ENCODE results near the gene PATL1.
"Not testable (repeated sequence)": the region's sequence is repeated elsewhere in the genome, so short reads cannot be mapped to it uniquely, and the experiment has no call there.

Gene PATL1, protein sequence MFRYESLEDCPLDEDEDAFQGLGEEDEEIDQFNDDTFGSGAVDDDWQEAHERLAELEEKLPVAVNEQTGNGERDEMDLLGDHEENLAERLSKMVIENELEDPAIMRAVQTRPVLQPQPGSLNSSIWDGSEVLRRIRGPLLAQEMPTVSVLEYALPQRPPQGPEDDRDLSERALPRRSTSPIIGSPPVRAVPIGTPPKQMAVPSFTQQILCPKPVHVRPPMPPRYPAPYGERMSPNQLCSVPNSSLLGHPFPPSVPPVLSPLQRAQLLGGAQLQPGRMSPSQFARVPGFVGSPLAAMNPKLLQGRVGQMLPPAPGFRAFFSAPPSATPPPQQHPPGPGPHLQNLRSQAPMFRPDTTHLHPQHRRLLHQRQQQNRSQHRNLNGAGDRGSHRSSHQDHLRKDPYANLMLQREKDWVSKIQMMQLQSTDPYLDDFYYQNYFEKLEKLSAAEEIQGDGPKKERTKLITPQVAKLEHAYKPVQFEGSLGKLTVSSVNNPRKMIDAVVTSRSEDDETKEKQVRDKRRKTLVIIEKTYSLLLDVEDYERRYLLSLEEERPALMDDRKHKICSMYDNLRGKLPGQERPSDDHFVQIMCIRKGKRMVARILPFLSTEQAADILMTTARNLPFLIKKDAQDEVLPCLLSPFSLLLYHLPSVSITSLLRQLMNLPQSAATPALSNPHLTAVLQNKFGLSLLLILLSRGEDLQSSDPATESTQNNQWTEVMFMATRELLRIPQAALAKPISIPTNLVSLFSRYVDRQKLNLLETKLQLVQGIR

DNA sequence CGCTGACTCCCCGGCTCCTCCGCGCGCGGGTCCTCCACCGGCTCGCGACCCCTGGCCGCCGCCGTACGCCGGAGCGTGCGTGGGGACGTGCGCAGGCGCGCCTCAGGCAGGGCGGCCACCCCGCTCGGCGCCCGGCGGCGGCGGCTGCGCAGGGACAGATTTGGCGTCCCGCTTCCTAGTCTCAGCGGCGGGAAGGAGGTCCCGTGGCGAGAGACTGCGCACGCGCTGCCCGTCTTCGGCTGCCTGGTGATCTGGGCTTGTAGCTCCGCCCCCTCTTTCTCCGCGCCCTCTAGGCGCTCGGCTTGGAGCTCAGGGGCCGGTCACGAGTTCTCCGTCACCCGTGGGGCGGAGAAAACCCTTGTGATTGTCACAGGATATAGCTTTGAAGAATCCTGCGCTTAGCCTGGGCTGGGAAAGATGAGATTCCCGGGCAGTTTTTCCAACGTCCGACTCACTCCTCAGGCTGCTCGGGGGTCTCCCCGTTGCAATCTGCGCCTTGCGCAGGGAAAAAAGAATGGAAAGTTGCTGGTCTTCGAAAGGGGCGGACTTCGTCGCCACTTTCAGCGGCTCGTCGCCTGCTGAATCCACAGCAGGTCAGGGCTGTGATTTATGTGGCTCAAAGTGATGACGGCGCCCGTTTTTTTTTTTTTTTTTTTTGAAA lies at the start of gene PATL1:
TSS of gene PATL1 (minus strand) at position 88 of the 661 bp plus-strand sequence. CDS start 142 bp downstream, outside the sequence.
- peak; percentile 98 to 99 for DNase-seq (ENCODE audit: low read depth in 2 of 2)

DNA sequence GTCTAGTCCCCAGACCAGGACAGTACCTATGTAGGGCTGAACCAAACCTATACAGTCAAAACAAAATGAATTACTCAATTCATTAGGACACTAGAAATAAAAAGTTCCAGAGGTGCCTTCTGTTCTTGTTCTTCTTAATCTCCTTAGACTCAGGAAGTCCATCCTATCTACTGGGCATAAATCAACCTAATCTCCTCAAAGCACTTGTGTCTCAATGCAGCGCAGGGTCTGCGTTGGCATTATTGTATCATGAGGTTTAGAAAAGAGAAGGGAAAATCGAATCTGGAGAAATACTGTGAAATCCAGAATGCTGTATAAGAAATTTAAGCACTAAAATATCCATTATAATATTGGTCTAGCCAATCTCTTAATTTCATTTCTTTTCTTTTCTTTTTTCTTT lies 47.2 kb upstream of the PATL1 start:
- DNase-seq (ENCODE audit: low read depth in 2 of 2): no peak

DNA sequence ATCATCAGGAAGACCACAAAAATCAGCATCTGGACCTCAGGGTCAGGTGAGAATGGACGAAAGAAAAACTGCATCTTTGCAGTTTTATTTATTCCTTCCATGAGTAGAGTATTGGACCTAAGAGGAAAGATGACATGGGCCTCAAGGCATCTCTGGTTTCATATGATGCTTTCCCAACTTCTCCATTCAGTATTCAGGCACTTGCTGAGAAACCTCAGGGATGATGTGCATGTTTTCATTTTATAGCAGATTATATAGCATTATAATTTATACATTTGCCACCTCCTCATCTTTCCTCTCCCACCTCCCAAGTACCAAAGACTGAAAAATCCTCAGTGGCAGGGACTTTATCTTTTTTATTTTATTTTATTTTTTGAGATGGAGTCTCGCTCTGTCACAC lies 44.9 kb upstream of the PATL1 start, which contains the start of gene OR10V1:
TSS of gene OR10V1 (minus strand) at position 101 of the 400 bp plus-strand sequence. CDS start at position 101, 0 bp downstream.
- no peak for DNase-seq (ENCODE audit: low read depth in 2 of 2)

DNA sequence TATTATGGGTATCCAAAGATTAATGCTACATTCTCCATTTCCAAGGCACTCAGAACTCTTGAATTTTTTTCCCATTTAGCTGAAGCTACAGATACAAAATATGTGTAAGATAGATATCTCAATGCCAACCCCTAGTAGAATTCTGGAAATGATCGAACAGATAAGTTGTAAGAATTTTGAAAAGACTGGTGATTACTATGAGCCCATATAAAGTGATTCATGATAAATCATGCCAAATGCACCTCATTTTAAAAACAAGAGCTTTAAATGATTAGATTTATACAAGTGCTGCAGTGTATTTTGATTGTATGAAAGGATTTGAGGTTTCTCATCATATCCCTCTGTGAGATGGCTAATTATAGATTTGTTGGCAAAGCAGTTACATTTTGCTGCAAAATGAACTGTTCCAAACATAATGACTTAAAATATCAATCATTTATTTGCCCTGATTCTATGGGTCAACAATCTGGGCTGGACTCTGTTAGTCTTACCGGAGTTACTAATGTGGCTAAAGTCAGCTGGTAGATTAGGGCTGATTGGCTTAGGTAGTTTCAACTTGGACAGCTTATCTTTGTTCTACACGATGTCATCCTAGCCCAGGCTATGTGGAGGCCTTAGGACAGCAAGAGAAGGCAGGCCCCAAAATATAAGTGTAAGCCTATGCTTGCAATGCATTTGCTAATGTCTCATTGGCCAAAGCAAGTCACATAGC lies 41.5 kb upstream of the PATL1 start:
- DNase-seq (ENCODE audit: low read depth in 2 of 2): no peak

DNA sequence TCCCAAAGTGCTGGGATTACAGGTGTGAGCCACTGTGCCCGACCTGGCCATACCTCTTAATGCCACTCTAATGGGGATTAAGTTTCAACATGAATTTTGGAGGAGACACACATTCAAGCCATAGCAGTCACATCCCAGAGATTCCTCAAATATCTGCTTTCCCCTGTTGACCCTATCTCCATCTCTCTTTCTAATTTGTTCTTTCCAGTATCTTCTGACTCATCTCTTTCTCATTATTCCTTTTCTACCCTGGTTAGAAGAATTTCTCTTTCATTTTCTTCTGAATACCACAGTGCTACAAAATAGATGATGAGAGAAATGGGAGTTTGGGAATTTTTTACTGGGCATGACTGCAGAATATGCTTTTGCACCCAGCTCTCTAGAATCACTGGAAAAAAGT lies 39.7 kb upstream of the PATL1 start:
- DNase-seq (ENCODE audit: low read depth in 2 of 2): no peak

DNA sequence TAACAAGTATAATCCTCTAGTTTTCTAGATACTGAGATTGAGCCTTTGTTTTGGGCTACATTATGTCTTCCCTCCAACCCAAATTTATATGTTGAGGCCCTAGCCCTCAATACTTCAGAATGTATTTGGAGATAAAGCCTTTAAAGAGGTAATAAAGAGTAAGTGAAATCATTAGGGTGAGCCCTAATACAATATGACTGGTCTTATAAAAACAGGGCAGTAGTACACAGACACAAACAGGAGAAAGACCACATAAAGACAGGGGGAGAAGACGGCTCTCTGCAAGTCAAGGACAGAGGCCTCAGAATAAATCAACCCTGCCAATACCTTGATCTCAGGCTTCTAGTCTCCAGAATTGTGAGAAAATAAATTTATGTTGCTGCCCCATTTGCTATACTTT lies 38.5 kb upstream of the PATL1 start:
- no peak for DNase-seq (ENCODE audit: low read depth in 2 of 2)

DNA sequence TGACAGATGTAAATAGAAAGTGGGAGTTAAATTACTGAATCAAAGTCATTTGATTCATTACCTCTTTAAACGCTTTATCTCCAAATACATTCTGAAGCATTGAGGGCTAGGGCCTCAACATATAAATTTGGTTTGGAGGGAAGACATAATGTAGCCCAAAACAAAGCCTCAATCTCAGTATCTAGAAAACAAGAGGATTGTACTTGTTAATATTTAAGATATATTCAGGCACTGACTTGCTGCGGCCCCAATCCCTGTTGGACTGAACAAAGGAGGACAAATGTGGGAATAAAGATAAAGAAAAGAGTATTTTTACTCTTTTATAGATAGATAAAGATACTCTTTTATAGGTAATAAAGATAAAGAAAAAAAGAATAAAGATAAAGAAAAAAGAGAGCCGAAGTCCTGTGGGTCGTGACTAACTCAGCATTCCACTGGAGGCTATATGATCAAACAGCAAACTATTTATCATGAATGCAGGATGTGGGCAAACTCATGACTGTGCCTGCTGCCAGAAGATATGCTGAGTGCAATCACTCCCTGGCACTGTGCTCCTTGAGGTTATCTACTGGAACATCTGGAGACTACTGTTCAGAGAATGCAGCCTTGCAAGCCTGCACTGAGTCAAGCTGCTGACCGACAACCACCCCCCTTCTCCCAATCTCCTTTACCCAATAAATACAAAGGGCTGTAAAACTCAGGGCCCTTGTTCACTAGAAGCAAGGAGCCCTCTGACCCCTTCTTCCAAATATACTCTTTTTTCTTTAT lies 37.9 kb upstream of the PATL1 start:
- no peak for DNase-seq (ENCODE audit: low read depth in 2 of 2)

DNA sequence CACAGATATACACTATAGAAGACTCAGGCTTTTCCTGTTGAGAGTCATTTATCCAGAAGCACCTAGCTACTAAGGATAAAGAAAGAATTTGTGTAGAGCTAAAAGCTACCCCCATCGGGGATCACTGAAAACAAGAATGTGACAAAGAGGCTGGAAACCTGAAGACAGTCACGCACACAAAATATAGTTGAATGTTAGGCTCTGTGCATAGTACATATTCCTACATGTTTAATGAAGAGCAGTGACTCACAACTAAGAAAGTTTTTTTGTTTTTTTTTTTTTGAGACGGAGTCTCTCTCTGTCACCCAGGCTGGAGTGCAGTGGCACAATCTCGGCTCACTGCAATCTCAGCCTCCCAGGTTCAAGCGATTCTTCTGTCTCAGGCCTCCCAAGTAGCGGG lies 36.5 kb upstream of the PATL1 start:
- no peak for DNase-seq (ENCODE audit: low read depth in 2 of 2)

DNA sequence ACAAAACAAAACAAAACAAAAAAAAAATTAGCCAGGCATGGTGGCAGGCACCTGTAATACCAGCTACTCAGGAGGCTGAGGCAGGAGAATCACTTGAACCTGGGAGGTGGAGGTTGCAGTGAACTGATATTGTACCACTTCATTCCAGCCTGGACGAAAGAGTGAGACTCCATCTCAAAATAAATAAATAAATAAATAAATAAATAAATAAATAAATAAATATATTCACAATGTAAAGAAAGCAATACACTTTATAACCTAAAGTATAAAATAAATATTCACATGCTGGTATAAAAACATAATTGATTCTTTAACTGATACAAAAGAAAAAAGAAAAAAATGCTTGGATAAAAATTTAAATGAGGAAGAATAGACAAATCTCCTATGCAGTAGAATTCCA lies 34.7 kb upstream of the PATL1 start:
- not testable (repeated sequence) for DNase-seq (ENCODE audit: low read depth in 2 of 2)

DNA sequence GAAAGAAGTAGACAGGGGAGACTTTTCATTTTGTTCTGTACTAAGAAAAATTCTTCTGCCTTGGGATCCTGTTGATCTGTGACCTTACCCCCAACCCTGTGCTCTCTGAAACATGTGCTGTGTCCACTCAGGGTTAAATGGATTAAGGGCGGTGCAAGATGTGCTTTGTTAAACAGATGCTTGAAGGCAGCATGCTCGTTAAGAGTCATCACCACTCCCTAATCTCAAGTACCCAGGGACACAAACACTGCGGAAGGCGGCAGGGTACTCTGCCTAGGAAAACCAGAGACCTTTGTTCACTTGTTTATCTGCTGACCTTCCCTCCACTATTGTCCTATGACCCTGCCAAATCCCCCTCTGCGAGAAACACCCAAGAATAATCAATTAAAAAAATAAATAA lies 31.3 kb upstream of the PATL1 start:
- not testable (repeated sequence) for DNase-seq (ENCODE audit: low read depth in 2 of 2)

DNA sequence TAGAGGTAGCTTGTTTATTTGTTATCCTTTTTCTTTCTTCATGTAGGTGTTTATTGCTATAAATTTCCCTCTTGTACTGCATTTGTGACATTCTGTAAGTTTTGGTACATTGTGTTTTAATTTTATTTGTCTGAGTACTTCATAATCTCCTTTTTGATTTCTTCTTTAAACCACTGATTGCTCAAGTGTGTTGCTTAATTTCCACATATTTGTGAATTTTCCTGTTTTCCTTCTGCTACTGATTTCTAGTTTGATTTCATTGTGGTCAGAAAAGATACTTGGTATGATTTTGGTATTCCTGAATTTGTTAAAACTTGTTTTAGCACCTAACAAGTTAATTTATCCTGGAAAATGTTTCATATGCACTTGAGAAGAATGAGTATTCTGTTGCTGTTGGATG lies 29.7 kb upstream of the PATL1 start:
- no peak for DNase-seq (ENCODE audit: low read depth in 2 of 2)

DNA sequence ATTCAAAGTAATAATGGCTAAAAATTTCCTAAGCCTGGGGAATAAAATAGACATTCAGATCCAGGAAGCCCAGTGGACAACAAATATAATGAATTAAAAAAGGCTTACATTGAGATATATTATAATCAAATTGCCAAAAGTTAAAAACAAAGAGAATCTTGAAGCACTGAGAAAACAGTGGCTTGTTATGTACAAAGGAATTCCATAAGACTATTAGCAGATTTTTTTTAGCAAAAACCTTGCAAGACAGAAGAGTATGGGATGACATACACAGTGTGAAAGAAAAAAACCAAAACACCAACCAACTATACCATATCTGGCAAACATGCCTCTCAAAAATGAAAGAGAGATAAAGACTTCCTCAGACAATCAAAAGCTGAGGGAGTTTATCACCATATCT lies 24.1 kb upstream of the PATL1 start:
- DNase-seq (ENCODE audit: low read depth in 2 of 2): no peak

DNA sequence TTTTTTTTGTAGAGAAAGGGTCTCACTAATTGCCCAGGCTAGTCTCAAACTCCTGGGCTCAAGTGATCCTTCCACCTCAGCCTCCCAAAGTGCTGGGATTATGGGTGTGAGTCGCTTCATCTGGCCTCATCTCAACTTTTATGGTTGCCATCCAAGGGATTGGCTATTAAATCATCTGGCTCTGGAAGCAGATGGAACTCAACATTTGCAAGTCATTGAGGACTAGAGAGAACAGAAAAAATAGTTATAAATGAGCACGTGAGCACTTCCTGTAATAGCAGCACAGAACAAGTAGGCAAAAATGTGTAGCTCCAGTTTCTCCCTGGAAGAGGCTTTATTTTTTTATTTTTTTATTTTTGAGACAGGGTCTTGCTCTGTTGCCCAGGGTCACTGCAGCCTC lies 22.3 kb upstream of the PATL1 start:
- DNase-seq (ENCODE audit: low read depth in 2 of 2): no peak

DNA sequence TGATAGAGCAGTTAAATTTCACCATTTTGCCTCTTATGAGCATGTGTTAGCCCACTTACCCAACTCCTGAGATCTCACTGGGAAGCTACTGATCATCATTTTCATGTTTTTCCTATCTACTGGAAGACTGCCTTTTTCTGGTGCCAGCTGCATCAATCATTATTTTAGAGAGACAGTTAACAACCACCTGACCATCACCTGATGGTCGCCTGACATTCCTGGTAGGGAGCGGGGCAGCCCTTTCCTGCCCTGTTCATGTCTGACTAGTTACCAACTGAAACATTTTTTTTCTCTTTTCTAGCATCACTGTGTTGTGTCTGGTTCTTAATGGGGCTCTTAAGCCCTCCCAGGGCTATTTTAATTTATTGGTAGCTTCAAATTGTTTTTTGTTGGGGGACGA lies 20.2 kb upstream of the PATL1 start:
- DNase-seq (ENCODE audit: low read depth in 2 of 2): no peak

DNA sequence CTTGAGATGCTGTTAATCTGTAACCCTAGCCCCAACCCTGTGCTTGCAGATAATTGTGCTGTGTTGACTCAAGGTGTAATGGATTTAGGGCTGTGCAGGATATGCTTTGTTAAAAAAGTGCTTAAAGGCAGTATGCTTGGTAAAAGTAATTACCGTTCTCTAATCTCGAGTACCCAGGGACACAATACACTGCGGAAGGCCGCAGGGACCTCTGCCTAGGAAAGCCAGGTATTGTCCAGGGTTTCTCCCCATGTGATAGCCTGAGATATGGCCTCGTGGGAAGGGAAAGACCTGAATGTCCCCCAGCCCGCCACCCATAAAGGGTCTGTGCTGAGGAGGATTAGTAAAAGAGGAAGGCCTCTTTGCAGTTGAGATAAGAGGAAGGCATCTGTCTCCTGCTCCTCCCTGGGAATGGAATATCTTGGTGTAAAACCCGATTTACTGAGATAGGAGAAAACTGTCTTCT lies 12.5 kb upstream of the PATL1 start:
- DNase-seq (ENCODE audit: low read depth in 2 of 2): not testable (repeated sequence)

DNA sequence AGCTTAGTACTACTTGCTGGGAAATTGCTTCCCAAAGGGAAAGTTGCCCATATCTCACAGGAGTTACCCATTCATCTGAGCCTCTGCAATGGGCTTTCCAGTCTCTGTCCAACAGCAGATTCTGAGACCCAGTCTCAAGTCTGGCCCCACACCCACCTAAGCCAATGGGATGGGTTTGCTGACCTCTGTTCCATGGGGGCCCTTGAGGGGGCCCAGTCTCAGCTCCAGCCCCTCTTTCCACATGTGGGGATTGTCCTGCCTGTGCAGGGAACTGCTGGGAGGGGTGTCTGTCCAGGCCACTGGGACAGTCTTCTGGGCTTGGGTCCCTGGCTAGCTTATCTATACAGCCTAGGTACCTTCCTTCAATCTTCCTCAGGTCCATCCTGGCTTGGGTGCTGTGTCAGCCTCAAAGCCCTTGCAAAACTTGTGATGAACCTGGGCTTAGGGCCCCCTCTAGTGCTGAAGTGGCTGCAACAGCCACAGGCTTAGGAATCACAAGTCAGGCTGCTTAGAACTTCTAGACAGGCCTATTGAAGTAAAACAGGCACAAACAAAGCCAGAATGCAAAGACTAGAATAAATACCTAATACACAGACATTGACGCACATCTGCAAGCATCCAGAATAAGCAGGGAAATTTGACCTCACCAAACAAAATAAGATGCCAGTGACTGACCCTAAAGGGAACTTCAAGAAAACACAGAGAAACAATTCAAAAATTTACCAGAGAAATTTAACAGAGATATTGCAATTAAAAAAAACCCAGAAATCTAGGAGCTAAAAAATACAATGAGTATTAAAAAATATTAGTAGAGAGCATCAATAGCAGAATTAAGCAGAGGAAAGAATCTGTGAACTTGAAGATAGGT lies 11.7 kb upstream of the PATL1 start:
- DNase-seq (ENCODE audit: low read depth in 2 of 2): peak; percentile 25 to 29

DNA sequence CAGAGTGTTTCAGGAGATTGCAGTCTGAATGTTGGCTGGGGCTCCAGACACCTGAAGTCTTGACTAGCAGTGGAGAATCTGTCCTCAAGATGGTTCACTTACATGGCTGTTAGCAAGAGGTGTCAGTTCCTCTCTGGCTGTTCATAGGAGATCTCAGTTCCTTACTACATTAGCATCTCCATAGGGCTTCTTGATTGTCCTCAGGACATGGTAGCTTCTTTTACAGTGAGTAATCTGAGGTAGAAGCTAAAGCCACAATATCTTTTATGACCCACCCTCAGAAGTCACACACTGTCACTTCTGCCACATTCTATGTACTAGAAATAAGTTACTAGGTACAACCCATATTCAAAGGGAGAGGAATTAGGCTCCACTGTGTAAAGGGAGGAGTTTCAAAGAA lies 10.5 kb upstream of the PATL1 start:
- no peak for DNase-seq (ENCODE audit: low read depth in 2 of 2)

DNA sequence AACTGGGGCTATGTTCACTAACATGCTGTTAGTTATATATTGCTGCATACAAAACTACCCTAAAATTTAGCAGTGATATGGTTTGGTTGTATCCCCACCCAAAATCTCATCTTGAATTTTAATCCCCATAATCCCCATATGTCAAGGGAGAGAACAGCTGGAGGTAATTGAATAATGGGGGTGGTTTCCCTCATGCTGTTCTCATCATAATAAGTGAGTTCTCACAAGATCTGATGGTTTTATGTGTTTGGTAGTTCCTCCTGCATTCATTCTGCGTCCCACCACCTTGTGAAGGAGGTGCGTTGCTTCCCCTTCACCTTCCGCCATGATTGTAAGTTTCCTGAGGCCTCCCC lies 10.0 kb upstream of the PATL1 start:
- DNase-seq (ENCODE audit: low read depth in 2 of 2): no peak

DNA sequence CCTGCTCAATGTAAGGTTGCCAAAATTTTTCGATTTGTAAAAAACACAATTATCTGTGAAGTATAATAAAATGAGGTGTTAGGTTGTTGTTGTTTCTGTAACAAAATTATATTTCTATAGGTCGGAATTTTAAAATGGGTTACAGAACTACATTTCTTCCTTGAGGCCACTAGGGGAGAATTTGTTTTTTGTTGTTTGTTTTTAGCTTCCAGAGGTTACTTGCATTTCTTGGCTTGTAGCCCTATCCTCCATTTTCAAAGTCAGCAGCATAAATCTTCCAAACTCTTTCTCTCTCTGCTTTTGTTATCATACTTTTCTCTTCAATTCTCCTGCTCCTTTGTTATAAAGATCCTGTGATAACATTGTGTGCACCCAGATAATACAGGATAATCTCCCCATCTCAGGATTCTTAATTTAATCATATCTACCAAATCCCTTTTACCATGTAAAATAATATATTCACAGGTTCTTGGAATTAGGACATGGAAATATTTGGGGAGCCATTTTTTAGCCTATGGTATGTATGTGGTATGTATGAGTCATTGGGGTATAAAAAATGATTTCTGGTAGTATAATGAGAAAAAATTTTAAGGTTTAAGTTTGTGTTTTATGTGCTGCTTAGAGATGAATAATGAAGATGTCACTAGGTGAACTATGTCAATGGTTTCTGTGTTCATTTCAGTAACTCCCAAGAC lies 9.4 kb upstream of the PATL1 start:
- DNase-seq (ENCODE audit: low read depth in 2 of 2): no peak
